LNCaP clone FGC (cell line): ENCODE results near the gene ROBO1.

ENCODE experiments used
- DNase-seq: peaks from one replicate; pipeline ENCODE4 v3.0.0-alpha.2; 2011; ENCODE audit warnings: low read depth
- H3K4me3 ChIP-seq: 2 replicates; pipeline ENCODE4 v1.5.1; 2011; ENCODE audit warnings: mild to moderate bottlenecking, low read depth, low read length, control low read depth
- TF ChIP-seq, protein P1 (sequence below): IDR thresholded peaks from 2 replicates; pipeline ENCODE4 v1.5.1; 2012; ENCODE audit warnings: mild to moderate bottlenecking; ENCODE audit not compliant: control insufficient read depth, insufficient read depth; ENCODE audit errors: extremely low read depth

ROBO1 gene

DNA sequence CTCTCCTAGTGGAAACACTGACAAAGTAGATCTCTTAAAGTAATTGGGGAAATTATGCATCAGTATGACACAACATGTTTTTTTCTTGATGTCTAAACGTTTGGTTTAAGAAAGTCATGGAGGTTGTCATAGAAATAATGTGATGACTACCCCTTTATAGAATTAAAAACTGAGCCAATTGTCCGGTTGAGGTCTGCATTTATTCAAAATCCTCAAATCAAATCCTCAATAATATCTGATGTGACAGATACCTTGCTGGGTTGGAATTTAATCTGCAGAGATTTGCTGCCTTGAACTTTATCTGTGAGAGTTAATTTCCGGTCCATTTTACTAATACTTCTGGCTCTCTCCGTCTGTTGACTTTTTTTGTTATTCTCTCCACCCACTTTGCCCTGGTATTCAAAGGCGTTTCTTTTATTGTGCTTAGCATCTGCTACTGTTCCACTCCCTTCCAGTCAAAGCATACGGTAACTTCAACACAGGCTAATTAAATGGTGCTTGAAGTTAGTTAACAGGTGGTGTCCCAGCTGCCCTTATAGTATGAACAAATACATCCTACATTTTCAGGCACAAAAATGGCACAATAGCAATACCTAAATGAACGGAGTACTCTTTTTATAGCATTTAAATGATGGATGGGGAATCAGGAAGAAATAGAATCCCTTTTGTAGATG, 628.3 kb downstream of the ROBO1 start:
- TF ChIP-seq, protein P1, sequence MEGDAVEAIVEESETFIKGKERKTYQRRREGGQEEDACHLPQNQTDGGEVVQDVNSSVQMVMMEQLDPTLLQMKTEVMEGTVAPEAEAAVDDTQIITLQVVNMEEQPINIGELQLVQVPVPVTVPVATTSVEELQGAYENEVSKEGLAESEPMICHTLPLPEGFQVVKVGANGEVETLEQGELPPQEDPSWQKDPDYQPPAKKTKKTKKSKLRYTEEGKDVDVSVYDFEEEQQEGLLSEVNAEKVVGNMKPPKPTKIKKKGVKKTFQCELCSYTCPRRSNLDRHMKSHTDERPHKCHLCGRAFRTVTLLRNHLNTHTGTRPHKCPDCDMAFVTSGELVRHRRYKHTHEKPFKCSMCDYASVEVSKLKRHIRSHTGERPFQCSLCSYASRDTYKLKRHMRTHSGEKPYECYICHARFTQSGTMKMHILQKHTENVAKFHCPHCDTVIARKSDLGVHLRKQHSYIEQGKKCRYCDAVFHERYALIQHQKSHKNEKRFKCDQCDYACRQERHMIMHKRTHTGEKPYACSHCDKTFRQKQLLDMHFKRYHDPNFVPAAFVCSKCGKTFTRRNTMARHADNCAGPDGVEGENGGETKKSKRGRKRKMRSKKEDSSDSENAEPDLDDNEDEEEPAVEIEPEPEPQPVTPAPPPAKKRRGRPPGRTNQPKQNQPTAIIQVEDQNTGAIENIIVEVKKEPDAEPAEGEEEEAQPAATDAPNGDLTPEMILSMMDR = no peak
- no peak for DNase-seq
- no peak overlapping the region for H3K4me3 ChIP-seq

DNA sequence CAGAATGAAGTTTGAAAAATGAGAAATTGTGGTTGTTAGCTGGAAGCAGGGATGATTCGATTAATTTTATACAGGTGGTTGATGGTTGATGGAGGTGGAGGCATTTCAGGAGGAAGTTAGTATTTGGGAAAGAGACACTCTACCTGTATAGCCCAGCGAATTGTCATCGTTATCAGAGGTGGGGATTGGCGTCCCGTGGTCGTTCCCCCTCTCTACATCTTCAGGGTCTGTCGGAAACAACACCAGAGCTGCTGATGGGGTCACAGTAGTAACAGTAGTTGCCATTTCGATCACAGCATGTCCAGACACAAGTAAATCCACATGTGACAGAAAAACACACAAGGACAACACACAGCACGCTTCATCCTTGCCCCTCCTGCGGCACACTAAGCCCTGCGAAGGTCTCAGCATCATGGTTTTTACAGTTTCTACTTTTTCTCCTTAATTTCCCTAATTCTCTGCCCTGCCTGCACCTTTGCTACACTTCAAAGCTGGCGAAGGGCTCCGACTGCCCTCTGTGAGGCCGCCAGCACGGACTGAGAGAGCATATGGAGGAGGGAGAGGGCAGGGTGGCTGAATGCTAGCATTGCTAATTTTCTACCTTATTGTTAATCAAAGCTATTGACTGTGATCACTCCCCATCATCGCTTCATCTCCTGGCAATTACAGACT, 642.3 kb downstream of the ROBO1 start:
- no peak overlapping the region for H3K4me3 ChIP-seq
- TF ChIP-seq, protein P1 = no peak
- no peak for DNase-seq

DNA sequence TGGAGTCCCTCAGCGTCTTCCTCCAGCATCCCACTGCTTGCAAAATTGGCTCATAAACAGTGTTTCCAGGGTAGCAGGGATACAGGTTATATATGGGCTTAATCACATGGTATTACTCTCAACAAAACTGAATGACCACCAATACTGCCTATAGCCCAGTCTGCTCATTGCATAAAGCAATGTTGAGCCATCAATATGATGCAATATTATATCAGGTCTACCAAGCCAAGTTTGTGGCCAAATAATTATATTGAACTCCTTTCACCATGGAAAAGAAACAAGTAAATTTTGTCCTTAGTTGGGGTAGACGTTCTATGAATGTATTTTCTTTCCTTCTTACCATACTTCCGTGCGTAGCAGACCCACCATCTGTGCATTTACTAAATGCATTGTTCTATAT, 652.3 kb downstream of the ROBO1 start:
- no peak for DNase-seq
- TF ChIP-seq, protein P1 = no peak
- H3K4me3 ChIP-seq = no peak overlapping the region

DNA sequence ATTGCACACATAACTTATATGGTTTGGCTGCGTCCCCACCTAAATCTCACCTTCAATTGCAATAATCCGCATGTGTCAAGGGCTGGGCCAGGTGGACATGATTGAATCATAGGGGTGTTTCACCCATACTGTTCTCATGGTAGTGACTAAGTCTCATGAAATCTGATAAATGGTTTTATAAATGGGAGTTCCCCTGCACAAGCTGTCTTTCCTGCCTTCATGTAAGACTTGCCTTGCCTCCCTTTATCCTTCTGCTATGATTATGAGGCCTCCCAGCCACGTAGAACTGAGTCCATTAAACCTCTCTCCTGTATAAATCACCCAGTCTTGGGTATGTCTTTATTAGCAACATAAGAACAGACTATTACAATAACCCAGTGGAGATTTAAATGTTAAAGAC, 653.9 kb downstream of the ROBO1 start:
- no peak for DNase-seq
- TF ChIP-seq, protein P1 = no peak
- no peak overlapping the region for H3K4me3 ChIP-seq

DNA sequence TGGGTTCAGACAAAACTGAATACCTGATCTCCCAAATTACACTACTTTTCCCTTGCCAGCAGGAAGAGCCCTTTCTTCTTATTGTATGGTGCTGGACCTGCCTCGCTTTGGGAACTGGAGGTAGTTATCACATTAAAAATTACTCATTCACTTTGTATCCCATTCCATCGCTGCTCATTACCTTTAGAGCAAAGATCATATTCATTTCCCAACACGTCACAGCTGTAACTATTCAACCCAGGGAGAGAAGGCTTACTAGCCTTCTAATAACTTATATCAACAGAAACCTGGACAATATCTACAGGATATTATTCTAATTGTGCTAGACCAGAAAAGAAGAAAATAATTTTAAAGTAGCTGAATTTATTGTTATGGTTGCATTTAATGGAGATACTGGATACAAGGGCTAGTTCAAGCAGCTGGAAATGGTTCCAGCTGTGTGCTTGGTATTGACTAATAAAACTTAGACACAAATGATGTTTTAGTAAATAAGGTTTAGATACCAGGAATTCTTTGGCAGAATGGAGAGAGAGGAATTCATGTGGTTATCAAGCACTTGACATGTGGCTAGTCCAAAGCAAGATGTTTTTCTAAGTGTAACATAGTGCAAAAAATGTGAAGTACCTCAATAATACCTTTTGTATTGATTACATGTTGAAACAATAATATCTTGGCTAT, 656.3 kb downstream of the ROBO1 start:
- DNase-seq = no peak
- TF ChIP-seq, protein P1 = no peak
- H3K4me3 ChIP-seq = no peak overlapping the region

DNA sequence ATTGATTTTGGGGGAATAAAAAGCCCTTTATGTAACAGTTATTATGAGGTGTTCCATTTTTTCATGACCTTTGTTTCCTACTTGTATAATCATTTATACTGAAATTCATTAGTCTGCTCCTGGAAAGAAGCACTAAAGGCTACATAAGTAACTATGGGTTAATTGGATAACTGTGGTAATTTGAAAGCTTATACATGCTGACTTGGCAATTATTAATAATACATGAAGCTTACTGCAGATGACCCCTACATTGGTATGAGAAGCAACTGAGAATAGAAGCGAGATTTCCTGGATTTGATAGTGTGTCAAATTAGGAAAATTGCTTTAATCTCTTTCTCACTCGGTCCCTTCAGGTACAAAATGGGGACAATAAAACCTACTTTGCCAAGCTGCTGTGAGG, 658.0 kb downstream of the ROBO1 start:
- H3K4me3 ChIP-seq = no peak overlapping the region
- TF ChIP-seq, protein P1 = no peak
- DNase-seq = no peak
